ENCODE data around the gene KIF18A. TPM values are rescaled to one million over a fixed set of nuclear protein-coding genes. Genes with fewer than 3 reads are reported as not detected.

Gene KIF18A
- total and polyA plus RNA-seq, 2 of the 13 experiments (the other 11 are each of a cell fraction or from before 2014, with no cell fraction given): 3.4 to 14.4 TPM

DNA sequence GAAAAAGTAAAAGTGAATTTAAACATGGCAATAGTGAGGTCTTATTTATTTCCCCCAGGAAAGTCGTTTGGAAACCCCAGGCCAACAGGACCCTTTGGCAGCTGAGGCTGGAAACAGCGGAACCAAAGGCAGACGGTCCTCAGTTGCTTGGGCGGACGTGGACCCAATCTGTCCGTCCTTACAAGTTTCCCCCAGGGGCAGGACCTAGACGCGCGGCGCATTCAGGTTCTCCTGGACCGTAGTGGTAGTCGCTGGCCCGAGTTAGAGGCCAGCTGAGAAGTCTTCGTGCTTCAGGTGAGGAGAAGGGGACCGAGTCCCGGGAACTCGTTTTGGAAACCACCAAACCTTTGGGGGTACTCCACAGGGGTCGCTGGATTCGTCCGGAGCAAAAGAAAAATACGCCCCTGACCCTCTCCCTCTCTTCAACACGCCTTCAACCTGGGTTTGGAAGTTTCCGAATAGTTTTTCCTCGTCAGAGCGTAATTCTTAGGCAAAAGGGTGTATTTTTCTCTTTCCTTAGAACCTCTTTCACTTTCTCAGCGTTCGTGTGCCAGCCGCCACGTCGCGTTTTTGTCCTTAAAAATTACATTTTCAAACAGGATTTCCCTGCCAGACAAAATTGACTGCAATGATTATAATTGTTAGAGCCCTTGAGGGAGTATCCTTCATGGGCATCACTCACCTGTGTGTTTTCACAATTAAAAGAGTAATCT lies 2.3 kb upstream of the KIF18A start (continued):
- TF ChIP-seq FOXA1 (IDR thresholded peaks at IDR 0.05) (no peak), FOXA1 (CRISPR knock-in tag; IDR thresholded peaks at IDR 0.05) (peak; percentile 63), ZNF260 (CRISPR knock-in tag; IDR thresholded peaks at IDR 0.05; ENCODE audit: borderline replicate concordance, low read depth) (no peak), ZNF749 (CRISPR knock-in tag; IDR thresholded peaks at IDR 0.05; ENCODE audit: borderline replicate concordance) (no peak), ZNF605 (CRISPR knock-in tag; IDR thresholded peaks at IDR 0.05) (peak; percentile 82; the same call in 1 of the 2 replicates), JUN (CRISPR knock-in tag; IDR thresholded peaks at IDR 0.05) (no peak), GATAD1 (CRISPR knock-in tag; IDR thresholded peaks at IDR 0.05) (peak; percentile 99), ZNF256 (CRISPR knock-in tag; conservative IDR thresholded peaks at IDR 0.05) (peak; percentile 90), U2AF1 (optimal IDR thresholded peaks at IDR 0.05; ENCODE audit: low read depth, low read length) (peak; percentile 73), HMG20B (CRISPR knock-in tag; conservative IDR thresholded peaks at IDR 0.05) (peak; percentile 89), SYNCRIP (IDR thresholded peaks at IDR 0.05; ENCODE audit: insufficient read depth, low read depth, low read length) (no peak), ZNF264 (CRISPR knock-in tag; IDR thresholded peaks at IDR 0.05) (peak; percentile 96), STAG1 (CRISPR knock-in tag; IDR thresholded peaks at IDR 0.05) (peak; percentile 41), SMAD3 (CRISPR knock-in tag; IDR thresholded peaks at IDR 0.05) (peak; percentile 99), GTF2F1 (IDR thresholded peaks at IDR 0.05; ENCODE audit: low read length) (no peak), DR1 (CRISPR knock-in tag; IDR thresholded peaks at IDR 0.05) (peak; percentile 73; the same call in 1 of the 2 replicates), RBM22 (optimal IDR thresholded peaks at IDR 0.05; ENCODE audit: low read length) (peak; percentile 90), ZNF124 (CRISPR knock-in tag; IDR thresholded peaks at IDR 0.05) (peak; percentile 86), SRF (IDR thresholded peaks at IDR 0.05; ENCODE audit: low read depth, low read length) (peak; percentile 72; the same call in 1 of the 2 replicates)
- TF ChIP-seq, protein P1, sequence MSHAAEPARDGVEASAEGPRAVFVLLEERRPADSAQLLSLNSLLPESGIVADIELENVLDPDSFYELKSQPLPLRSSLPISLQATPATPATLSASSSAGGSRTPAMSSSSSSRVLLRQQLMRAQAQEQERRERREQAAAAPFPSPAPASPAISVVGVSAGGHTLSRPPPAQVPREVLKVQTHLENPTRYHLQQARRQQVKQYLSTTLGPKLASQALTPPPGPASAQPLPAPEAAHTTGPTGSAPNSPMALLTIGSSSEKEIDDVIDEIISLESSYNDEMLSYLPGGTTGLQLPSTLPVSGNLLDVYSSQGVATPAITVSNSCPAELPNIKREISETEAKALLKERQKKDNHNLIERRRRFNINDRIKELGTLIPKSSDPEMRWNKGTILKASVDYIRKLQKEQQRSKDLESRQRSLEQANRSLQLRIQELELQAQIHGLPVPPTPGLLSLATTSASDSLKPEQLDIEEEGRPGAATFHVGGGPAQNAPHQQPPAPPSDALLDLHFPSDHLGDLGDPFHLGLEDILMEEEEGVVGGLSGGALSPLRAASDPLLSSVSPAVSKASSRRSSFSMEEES (CRISPR knock-in tag; IDR thresholded peaks at IDR 0.05): peak; percentile 68; the same call in 1 of the 2 replicates
- TF ChIP-seq, protein P2, sequence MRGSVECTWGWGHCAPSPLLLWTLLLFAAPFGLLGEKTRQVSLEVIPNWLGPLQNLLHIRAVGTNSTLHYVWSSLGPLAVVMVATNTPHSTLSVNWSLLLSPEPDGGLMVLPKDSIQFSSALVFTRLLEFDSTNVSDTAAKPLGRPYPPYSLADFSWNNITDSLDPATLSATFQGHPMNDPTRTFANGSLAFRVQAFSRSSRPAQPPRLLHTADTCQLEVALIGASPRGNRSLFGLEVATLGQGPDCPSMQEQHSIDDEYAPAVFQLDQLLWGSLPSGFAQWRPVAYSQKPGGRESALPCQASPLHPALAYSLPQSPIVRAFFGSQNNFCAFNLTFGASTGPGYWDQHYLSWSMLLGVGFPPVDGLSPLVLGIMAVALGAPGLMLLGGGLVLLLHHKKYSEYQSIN (CRISPR knock-in tag; IDR thresholded peaks at IDR 0.05; ENCODE audit: borderline replicate concordance): no peak
